NCI-H1694 treated with DMSO at 0.1 percent for 48 hours (cell line): ENCODE measurements around the gene TRAPPC6A.

ENCODE experiments used
- DNase-seq: peaks from one replicate; lab custom pipeline; 2025; lab: John Stamatoyannopoulos, UW

The TRAPPC6A gene

DNA sequence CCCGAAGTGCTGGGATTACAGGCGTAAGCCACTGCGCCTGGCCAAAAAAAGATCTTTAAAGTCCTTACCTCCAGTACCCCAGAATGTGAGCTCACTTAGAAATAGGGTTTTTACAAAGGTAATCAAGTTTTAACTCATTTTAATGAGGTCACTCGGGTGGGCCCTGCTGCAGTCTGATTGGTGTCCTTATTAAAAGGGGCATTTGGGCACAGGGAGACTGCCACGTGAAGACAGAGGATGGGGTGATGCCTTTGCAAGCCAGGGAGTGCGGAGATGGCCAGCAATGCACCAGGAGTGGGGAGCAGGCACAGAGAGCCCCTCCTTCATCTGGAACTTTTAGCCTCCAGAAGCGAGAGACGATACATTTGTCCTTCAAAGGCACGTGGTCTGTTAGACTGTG lies 28.9 kb downstream of the TRAPPC6A start:
- DNase-seq, result no peak

DNA sequence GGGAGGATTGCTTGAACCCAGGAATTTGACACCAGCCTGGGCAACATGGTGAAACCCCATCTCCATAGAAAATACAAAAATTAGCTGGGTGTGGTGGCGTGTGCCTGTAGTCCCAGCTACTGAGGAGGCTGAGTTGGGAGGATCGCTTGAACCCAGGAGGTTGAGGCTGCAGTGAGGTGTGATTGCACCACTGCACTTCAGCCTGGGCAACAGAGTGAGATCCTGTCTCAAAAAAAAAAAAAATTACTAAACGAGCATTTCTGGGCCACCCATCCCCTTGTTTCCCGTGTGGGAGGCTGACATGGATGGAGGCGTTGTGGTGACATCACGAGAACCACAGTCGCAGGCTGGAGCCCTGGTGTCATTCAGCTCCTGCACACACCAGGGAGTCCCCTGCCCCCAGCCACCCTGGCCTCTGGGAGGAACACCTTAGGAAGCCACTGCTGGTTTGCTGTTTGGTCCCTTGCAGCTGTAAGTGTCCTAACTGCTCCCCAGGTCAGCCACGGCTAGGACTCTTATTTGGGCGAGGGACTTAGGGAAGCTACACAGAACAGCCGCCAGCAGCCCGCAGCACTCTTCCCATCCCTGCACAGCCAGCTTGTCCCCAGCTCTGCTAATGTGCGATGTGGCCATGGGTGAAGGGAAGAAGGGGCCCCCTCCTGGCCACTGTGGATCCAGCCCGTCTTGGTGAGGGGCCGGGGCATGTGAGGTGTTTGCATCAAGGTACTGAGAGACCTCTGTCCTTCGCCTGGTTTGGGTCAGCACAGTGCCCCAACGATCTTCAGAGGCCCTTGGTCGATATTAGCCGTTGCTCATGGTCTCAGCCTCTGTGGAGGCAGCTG lies 30.0 kb downstream of the TRAPPC6A start:
- no peak for DNase-seq

- no peak for DNase-seq
Observed at GRCh38 chr19:45146741-45147205, 31.3 kb downstream of the TRAPPC6A start.

GRCh38 chr19:45146251-45146650 lies 31.8 kb downstream of the TRAPPC6A start:
- DNase-seq, result no peak

DNA sequence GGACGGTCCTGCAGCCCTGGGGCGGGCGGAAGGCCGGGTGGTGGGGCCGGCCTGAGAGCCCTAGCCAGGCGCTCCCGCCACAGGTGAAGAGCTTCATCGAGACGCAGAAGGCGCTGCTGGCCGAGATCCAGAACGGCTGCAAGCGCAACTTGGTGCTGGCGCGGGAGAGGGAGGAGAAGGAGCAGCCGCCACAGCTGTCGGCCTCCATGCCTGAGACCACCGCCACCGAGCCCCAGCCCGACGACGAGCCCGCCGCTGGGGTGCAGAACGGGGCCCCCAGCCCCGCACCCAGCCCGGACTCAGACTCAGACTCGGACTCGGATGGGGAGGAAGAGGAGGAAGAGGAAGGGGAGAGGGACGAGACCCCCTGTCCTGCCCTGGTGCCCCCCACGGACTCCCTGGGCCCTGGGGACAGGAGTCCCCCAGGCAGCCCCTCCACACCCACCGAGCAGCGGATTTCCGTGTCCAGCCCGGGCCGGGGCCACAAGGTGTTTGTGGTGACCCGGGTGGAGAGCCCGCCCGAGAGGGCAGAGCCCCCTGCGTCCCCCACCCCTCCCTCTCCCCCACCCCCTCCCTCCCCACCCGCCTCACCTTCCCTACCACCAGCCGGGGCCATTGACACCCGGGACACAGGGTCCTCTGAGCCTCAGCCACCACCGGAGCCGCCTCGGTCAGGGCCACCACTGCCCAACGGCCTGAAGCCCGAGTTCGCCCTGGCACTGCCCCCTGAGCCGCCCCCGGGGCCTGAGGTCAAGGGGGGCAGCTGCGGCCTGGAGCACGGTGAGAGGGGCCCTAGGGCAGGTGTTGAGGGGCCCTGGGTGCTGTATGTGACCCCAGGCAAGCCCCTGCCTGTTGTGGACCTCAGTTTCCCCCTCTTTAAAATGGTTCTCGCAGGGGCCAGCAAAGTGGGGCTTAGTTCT lies 32.5 kb downstream of the TRAPPC6A start:
- no peak for DNase-seq

GRCh38 chr19:45144431-45145269 lies 33.4 kb downstream of the TRAPPC6A start:
- DNase-seq, result no peak

DNA sequence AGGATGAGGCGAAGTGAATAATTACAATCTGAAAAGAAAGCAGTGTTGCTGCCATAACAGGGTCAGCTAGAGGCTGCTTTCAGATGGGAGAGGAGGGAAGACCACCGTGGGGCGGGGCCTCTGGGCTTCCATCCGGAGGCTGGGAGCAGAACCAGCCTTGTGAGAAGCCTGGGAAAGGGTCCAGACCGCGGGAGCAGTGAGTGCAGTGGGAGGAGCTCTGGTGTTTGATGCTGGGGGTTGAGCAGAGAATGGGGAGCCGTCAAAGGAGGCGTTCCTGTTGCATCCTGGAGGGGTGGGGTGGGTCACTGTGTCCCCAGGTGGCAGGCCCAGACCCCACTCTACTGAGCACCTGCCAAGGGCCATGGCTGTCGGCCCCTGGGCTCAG lies 35.3 kb downstream of the TRAPPC6A start:
- no peak for DNase-seq

- no peak for DNase-seq
Observed at GRCh38 chr19:45142016-45142725, 35.9 kb downstream of the TRAPPC6A start.

GRCh38 chr19:45141203-45141900 lies 36.7 kb downstream of the TRAPPC6A start:
- no peak for DNase-seq

DNA sequence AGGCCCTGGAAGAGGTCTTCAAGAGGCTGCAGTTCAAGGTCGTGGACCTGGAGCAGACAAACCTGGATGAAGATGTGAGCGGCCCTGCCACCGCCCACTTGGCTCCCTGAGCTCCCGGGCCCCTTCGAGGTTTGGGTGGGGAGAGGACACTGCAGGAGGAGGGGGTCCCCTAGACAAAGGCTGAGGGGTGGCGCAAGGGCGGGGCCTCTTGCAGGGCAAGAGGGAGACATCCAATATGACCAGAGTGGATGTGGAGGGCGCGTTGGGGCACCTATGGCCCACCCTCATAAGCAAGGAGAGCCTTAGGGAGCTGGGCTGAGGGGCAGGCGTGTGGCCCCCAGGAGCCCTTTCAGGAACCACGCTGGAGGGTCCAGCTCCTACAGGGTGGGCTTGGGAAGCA lies 37.5 kb downstream of the TRAPPC6A start:
- no peak for DNase-seq

DNA sequence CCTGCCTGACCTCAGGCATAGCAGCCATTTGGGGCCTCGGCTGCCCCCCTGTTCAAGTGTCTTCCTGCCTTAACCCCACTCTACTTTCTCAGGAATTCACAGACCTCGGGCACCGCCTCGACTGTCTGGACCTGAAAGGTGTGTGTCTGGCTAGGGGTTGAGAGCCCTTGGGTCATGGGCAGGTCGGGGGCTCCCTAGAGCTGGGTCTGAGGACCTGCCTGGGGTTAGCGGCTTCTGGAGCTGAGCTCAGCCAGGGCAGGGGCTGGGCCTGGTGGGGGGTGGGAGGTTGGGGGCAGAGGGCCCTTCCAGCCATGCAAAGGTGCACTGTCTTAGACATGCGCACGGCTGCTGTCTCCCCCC lies 37.9 kb downstream of the TRAPPC6A start:
- DNase-seq, result no peak

- no peak for DNase-seq
Observed at GRCh38 chr19:45139286-45140143, 38.5 kb downstream of the TRAPPC6A start.

- no peak for DNase-seq
Observed at GRCh38 chr19:45138303-45138751, 39.7 kb downstream of the TRAPPC6A start.

DNA sequence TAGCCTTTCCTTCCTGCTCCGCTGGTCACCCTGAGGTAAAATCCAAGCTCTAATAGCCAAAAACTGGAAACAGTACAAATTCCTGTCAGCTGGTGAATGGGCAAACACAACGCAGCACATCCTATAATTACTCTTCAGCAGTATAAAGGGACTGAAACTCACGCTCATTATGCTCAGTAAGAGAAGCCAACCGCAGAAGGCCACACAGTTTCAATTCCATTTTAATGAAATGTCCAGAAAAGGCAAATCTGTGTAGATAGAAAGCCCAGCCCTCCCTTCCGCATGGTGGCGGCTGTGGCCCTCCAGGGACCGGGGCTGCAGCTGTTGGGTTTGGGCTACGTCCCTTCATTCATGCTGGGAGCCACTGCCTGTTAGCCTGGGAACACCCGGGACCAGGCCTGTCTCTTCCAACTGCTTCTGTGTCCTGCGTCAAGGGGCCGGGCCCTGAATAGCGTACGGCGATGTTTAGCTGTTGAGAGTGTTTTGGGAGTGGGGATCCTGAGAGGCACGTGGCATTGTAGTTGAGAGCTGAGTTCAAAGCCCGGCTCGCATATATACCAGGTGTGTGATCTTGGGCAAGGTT lies 40.8 kb downstream of the TRAPPC6A start:
- no peak for DNase-seq

- DNase-seq, result no peak
Observed at GRCh38 chr19:45136507-45137178, 41.4 kb downstream of the TRAPPC6A start.

GRCh38 chr19:45135176-45135885 lies 42.7 kb downstream of the TRAPPC6A start:
- DNase-seq, result no peak

DNA sequence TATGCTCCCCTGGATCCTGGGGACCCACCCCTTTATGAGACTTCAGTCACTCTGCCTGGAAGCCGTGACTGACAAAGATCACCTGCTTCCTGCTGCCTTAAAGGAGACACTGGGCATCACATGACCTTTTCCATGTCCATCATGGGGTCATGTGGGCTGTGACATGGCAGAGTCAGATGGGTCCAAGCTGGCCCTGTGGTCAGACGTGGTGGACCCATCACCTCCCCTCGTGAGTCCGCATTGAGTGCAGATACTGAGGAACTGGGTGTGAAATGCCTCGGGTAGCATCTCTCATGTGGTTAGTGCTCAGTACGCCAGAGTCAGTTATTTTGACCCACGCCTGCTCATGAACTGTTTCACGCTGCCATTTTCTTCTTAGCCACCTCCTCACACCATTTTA lies 44.4 kb downstream of the TRAPPC6A start:
- DNase-seq, result no peak
